H1 (cell line): ENCODE measurements around the gene ADGRL2. TPM values are rescaled to one million over a fixed set of nuclear protein-coding genes. Genes with fewer than 3 reads are reported as not detected.

Experiments
- CTCF ChIA-PET: fragments of 300-600 bp; sonication (Branson Sonifier 250); formaldehyde crosslinking; loops from one replicate; lab custom pipeline; 2021; ENCODE audit not compliant: partially characterized antibody; lab: Charles Lee
- POLR2A ChIA-PET: fragments of 300-600 bp; sonication (Branson Sonifier 250); formaldehyde crosslinking; loops from one replicate; lab custom pipeline; 2021; ENCODE audit warnings: inconsistent platforms; ENCODE audit not compliant: partially characterized antibody; lab: Charles Lee
- DNase-seq, 2 experiments: peaks; one replicate each; pipeline versions ENCODE4 v3.0.0 to v3.0.0-alpha.2; 2010 to 2022; ENCODE audit warnings: low spot score in 2 of 2, low read depth in 1 of 2, mixed read lengths in 1 of 2
- FAIRE-seq: peaks from 2 replicates; lab custom pipeline; 2011; peaks lifted over from hg19 to GRCh38; lab: Jason Lieb, UNC
- H2AFZ ChIP-seq: 2 replicates; pipeline ENCODE4 v1.8.1; 2012; ENCODE audit warnings: low read length, inconsistent platforms
- H2AK5ac ChIP-seq: 2 replicates; pipeline ENCODE4 v1.6.1; 2013; ENCODE audit warnings: low read depth, low read length
- H2BK120ac ChIP-seq: replicated peaks from 2 replicates; pipeline ENCODE3; 2013; ENCODE audit warnings: low read depth, low read length, inconsistent platforms
- H2BK12ac ChIP-seq: 2 replicates; pipeline ENCODE4 v1.6.1; 2013; ENCODE audit warnings: low read depth, low read length
- H2BK15ac ChIP-seq: 2 replicates; pipeline ENCODE4 v1.6.1; 2013; ENCODE audit warnings: low read length
- H2BK20ac ChIP-seq: 2 replicates; pipeline ENCODE4 v1.6.1; 2013; ENCODE audit warnings: low read length
- H2BK5ac ChIP-seq: 2 replicates; pipeline ENCODE4 v1.6.1; 2013; ENCODE audit warnings: low read depth, low read length
- H3K14ac ChIP-seq: 2 replicates; pipeline ENCODE4 v1.6.1; 2013; ENCODE audit warnings: inconsistent platforms; ENCODE audit not compliant: insufficient read length
- H3K18ac ChIP-seq: 2 replicates; pipeline ENCODE4 v1.6.1; 2013; ENCODE audit warnings: low read length; ENCODE audit errors: extremely low read depth
- H3K23ac ChIP-seq: 2 replicates; pipeline ENCODE4 v1.6.1; 2013; ENCODE audit warnings: inconsistent platforms; ENCODE audit not compliant: insufficient read length
- H3K23me2 ChIP-seq: 2 replicates; pipeline ENCODE4 v1.6.1; 2013; ENCODE audit warnings: low read depth, low read length
- H3K27ac ChIP-seq: 2 replicates; pipeline ENCODE4 v1.6.1; 2011; ENCODE audit warnings: low read depth, low read length, inconsistent platforms
- H3K27me3 ChIP-seq, 4 experiments: replicated peaks in 1 of 4; 1 replicate in 1 of 4; 2 replicates in 3 of 4; pipeline versions ENCODE4 v1.6.1 to v1.8.1; 2011 to 2013; ENCODE audit warnings: low read length in 3 of 4, mild to moderate bottlenecking in 3 of 4, inconsistent platforms in 2 of 4, mixed read lengths in 2 of 4, moderate library complexity in 1 of 4; ENCODE audit not compliant: control insufficient read depth in 3 of 4, insufficient read depth in 3 of 4; ENCODE audit errors: extremely low read depth in 1 of 4
- H3K36me3 ChIP-seq, 4 experiments: 2 replicates each; pipeline versions ENCODE4 v1.6.1 to v1.8.1; 2011 to 2013; ENCODE audit warnings: mild to moderate bottlenecking in 4 of 4, low read length in 3 of 4, moderate library complexity in 2 of 4, control low read depth in 1 of 4, inconsistent platforms in 1 of 4; ENCODE audit not compliant: insufficient read depth in 4 of 4, control insufficient read depth in 2 of 4
- H3K4ac ChIP-seq: replicated peaks from 2 replicates; pipeline ENCODE3; 2013; ENCODE audit warnings: low read length, low read depth, mixed read lengths, inconsistent platforms; ENCODE audit not compliant: insufficient read length
- H3K4me1 ChIP-seq, 4 experiments: replicated peaks in 1 of 4; 1 replicate in 1 of 4; 2 replicates in 3 of 4; pipeline versions ENCODE4 v1.6.1 to v1.8.1; 2011 to 2013; ENCODE audit warnings: low read length in 3 of 4, inconsistent platforms in 2 of 4, mixed read lengths in 1 of 4; ENCODE audit not compliant: insufficient read depth in 4 of 4, control insufficient read depth in 3 of 4
- H3K4me2 ChIP-seq, 2 experiments: 2 replicates each; pipeline versions ENCODE4 v1.6.1 to v1.8.1; 2011 to 2013; ENCODE audit warnings: low read depth in 2 of 2, low read length in 2 of 2, control low read depth in 1 of 2, inconsistent platforms in 1 of 2, mild to moderate bottlenecking in 1 of 2; ENCODE audit not compliant: insufficient read depth in 1 of 2
- H3K4me3 ChIP-seq, 4 experiments: fragments of 200-600, 300-600 bp in 1 of 4; sonication (generic), shearing (Covaris generic), sonication (Bioruptor Twin) in 1 of 4; 2 replicates each; pipeline versions ENCODE4 v1.5.1 to v1.8.1; 2011 to 2016; ENCODE audit warnings: low read length in 4 of 4, low read depth in 3 of 4, control low read depth in 2 of 4, inconsistent platforms in 2 of 4, mild to moderate bottlenecking in 2 of 4, mixed read lengths in 1 of 4, moderate library complexity in 1 of 4; ENCODE audit not compliant: insufficient read depth in 2 of 4; ENCODE audit errors: extremely low read depth in 1 of 4
- H3K56ac ChIP-seq: replicated peaks from 2 replicates; pipeline ENCODE3; 2013; ENCODE audit warnings: low read depth, mild to moderate bottlenecking, mixed read lengths, low read length, inconsistent platforms; ENCODE audit not compliant: insufficient read length
- H3K79me1 ChIP-seq: 2 replicates; pipeline ENCODE4 v1.6.1; 2013; ENCODE audit warnings: low read depth, low read length, control low read depth
- H3K79me2 ChIP-seq, 2 experiments: 2 replicates each; pipeline versions ENCODE4 v1.6.1 to v1.8.1; 2012 to 2013; ENCODE audit warnings: low read length in 2 of 2, mild to moderate bottlenecking in 2 of 2, inconsistent platforms in 1 of 2; ENCODE audit not compliant: insufficient read depth in 2 of 2, control insufficient read depth in 1 of 2
- H3K9ac ChIP-seq, 4 experiments: replicated peaks in 1 of 4; 1 replicate in 1 of 4; 2 replicates in 3 of 4; pipeline versions ENCODE4 v1.6.1 to v1.8.1; 2011 to 2013; ENCODE audit warnings: low read depth in 3 of 4, low read length in 3 of 4, control low read depth in 2 of 4, mild to moderate bottlenecking in 2 of 4, moderate library complexity in 2 of 4, inconsistent platforms in 1 of 4; ENCODE audit errors: extremely low read depth in 1 of 4
- H3K9me3 ChIP-seq, 2 experiments: 2 replicates each; pipeline versions ENCODE4 v1.6.1 to v1.8.1; 2012 to 2013; ENCODE audit warnings: mild to moderate bottlenecking in 2 of 2, moderate library complexity in 2 of 2, control low read depth in 1 of 2, inconsistent platforms in 1 of 2, low read depth in 1 of 2, low read length in 1 of 2, mixed read lengths in 1 of 2; ENCODE audit not compliant: insufficient read depth in 2 of 2
- H4K20me1 ChIP-seq, 2 experiments: replicated peaks in 1 of 2; 2 replicates each; pipeline versions ENCODE3 to v1.8.1; 2011 to 2013; ENCODE audit warnings: inconsistent platforms in 2 of 2, low read length in 2 of 2, mild to moderate bottlenecking in 1 of 2; ENCODE audit not compliant: insufficient read depth in 2 of 2, control insufficient read depth in 1 of 2
- H4K5ac ChIP-seq: 2 replicates; pipeline ENCODE4 v1.6.1; 2013; ENCODE audit warnings: low read length, low read depth, mixed read lengths, inconsistent platforms; ENCODE audit not compliant: insufficient read length
- H4K8ac ChIP-seq: 2 replicates; pipeline ENCODE4 v1.8.0; 2013; ENCODE audit warnings: mild to moderate bottlenecking, moderate library complexity, low read length, inconsistent platforms; ENCODE audit not compliant: insufficient read depth; ENCODE audit errors: extremely low read depth
- H4K91ac ChIP-seq: replicated peaks from 2 replicates; pipeline ENCODE3; 2013; ENCODE audit warnings: low read length, mixed read lengths, inconsistent platforms; ENCODE audit not compliant: insufficient read length
- CTCF ChIP-seq, 3 experiments: IDR thresholded peaks; 1 replicate in 2 of 3; 2 replicates in 1 of 3; pipeline versions ENCODE4 v1.5.1 to v1.6.1; 2011; ENCODE audit warnings: low read length in 3 of 3, mild to moderate bottlenecking in 3 of 3, inconsistent platforms in 2 of 3, low read depth in 1 of 3, moderate library complexity in 1 of 3; ENCODE audit not compliant: insufficient read depth in 1 of 3; ENCODE audit errors: control extremely low read depth in 1 of 3
- E2F6 ChIP-seq: IDR thresholded peaks from 2 replicates; pipeline ENCODE4 v1.6.1; 2012; ENCODE audit warnings: inconsistent platforms
- EP300 ChIP-seq, 2 experiments: IDR thresholded peaks; 1 replicate in 1 of 2; 2 replicates in 1 of 2; pipeline ENCODE4 v1.6.1; 2011 to 2012; ENCODE audit warnings: low read depth in 2 of 2, low read length in 2 of 2, mild to moderate bottlenecking in 2 of 2, borderline replicate concordance in 1 of 2, inconsistent platforms in 1 of 2, moderate library complexity in 1 of 2
- RAD21 ChIP-seq, 2 experiments: IDR thresholded peaks in 1 of 2; conservative IDR thresholded peaks in 1 of 2; 2 replicates each; pipeline ENCODE4 v1.6.1; 2011; ENCODE audit warnings: low read depth in 2 of 2, low read length in 2 of 2, improper control_type of control experiment in 1 of 2, inconsistent platforms in 1 of 2, mild to moderate bottlenecking in 1 of 2, moderate library complexity in 1 of 2
- WGBS, 2 experiments: shearing (Covaris generic) in 1 of 2; methylation state at CpG; one replicate each; pipeline versions ENCODE4 v1.1.6 to v1.1.7; 2013 to 2015; ENCODE audit warnings: low lambda C conversion rate in 2 of 2, mixed read lengths in 2 of 2, inconsistent platforms in 1 of 2, low coverage in 1 of 2, missing lambda C conversion rate in 1 of 2; ENCODE audit not compliant: insufficient replicate concordance in 2 of 2, insufficient coverage in 1 of 2, insufficient read length in 1 of 2; ENCODE audit errors: extremely low coverage in 1 of 2, missing lambda C conversion rate in 1 of 2; 5-methylcytosine and 5-hydroxymethylcytosine counted together
- polyA plus RNA-seq, 7 experiments: library from polyadenylated mRNA; depleted of rRNA in 3 of 7; stranded (reverse) in 5 of 7; unstranded in 2 of 7; fragments of >200 nt in 5 of 7; fragments of 200-250 nt in 2 of 7; gene quantifications; 1 replicate in 5 of 7; 2 replicates in 1 of 7; 4 replicates in 1 of 7; pipeline versions ENCODE4 v1.2.1 to v1.2.3, GENCODE V29; 2011 to 2013; ENCODE audit warnings: missing spikeins in 2 of 7, mixed read lengths in 2 of 7
- total RNA-seq: library from RNA; stranded (reverse); fragmentation: NEBNext Ultra II Directional; extraction: Animal tissue kit (Norgen Biotek cat#: 25700); gene quantifications from 2 replicates; pipeline ENCODE4 v1.2.1, GENCODE V29; 2021

The ADGRL2 gene
- total and polyA plus RNA-seq, 2 of the 8 experiments (the other 6 are each of a cell fraction or from before 2014, with no cell fraction given): 113 to 124 TPM

GRCh38 chr1:81760477-81761097, 40.1 kb upstream of the ADGRL2 start:
- H2BK20ac ChIP-seq: no peak overlapping the region
- H2BK15ac ChIP-seq: no peak overlapping the region
- H3K79me1 ChIP-seq: no peaks in the 10 kb centered on the region
- H2AK5ac ChIP-seq: no peak overlapping the region
- no peak overlapping the region for H2AFZ ChIP-seq
- H3K56ac ChIP-seq: no peak overlapping the region
- no peak overlapping the region for H3K4me2 ChIP-seq
- WGBS, 2 experiments: 0% methylated on average over 1 of the region's 1 CpG; no CpG with 5 or more reads in 1 of the 2 experiments
- no peak overlapping the region for H3K27ac ChIP-seq
- no peak overlapping the region for H3K4me3 ChIP-seq
- no peaks in the 10 kb centered on the region for H3K79me2 ChIP-seq
- no peaks in the 10 kb centered on the region for H3K36me3 ChIP-seq
- no peak overlapping the region for H2BK120ac ChIP-seq
- ChIA-PET POLR2A (interaction anchor here (0.6 kb wide), 1 partner anchor 93 kb away, joined by 4 read pairs; no protein-coding TSS in a partner anchor), CTCF (interaction anchor here (0.6 to 1.5 kb wide), 4 partner anchors 23 to 1083 kb away, joined by 3 to 5 read pairs (median 4); no protein-coding TSS in a partner anchor)
- no peak overlapping the region for H3K14ac ChIP-seq
- no peak overlapping the region for H3K23ac ChIP-seq
- FAIRE-seq: no peak
- H3K4ac ChIP-seq: no peak overlapping the region
- H3K23me2 ChIP-seq: no peaks in the 10 kb centered on the region
- H4K8ac ChIP-seq: no peak overlapping the region
- H3K27me3 ChIP-seq: no peaks in the 10 kb centered on the region
- no peaks in the 10 kb centered on the region for H4K20me1 ChIP-seq
- H3K9ac ChIP-seq: no peak overlapping the region
- H4K5ac ChIP-seq: no peak overlapping the region
- peaks cover 0 to 2% (median 1%) of the 10 kb centered on the region in 4 experiments; a peak in 3 of 7 replicates for H3K4me1 ChIP-seq
- no peak overlapping the region for H4K91ac ChIP-seq
- H3K9me3 ChIP-seq: no peaks in the 10 kb centered on the region
- H2BK5ac ChIP-seq: no peak overlapping the region
- DNase-seq: no peak
- TF ChIP-seq CTCF (IDR thresholded peaks at IDR 0.05; ENCODE audit: control extremely low read depth in 1 of 3, insufficient read depth in 1 of 3, low read depth in 1 of 3, low read length in 3 of 3) (peak in 1 of 3 experiments; percentile 13; a peak in 2 of 4 replicates), RAD21 (IDR thresholded peaks at IDR 0.05 in 1 of 2, conservative IDR thresholded peaks at IDR 0.05 in 1 of 2; ENCODE audit: low read depth in 2 of 2, low read length in 2 of 2) (peak in 1 of 2 experiments; percentile 37), E2F6 (no peak), EP300 (IDR thresholded peaks at IDR 0.05; ENCODE audit: borderline replicate concordance in 1 of 2, low read depth in 2 of 2, low read length in 2 of 2) (no peak)
- H2BK12ac ChIP-seq: no peak overlapping the region
- no peak overlapping the region for H3K18ac ChIP-seq
